ENCODE data around the gene CABYR.

DNA sequence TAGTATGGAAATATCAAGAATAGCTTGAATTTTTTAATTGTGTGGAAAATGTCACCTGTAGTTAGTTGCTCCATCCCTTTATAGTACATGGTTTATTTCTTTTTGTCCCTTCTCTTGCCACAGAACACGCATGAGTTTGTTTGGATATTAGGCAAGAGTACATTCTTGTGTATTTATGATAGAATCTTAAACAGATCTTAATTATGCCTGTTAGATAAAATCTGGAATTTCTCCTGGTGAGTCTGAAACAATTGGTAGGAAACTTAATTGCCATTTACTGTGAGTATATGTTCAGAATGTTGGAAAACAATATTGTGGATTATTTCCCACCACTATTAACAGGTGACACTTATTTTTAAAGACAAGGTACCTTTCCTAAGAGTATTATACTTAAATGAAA lies 30.2 kb upstream of the CABYR start:
- TF ChIP-seq CTCF (conservative IDR thresholded peaks at IDR 0.05) (no peak), ZFX (IDR thresholded peaks at IDR 0.05) (no peak)
